ENCODE data around the gene DIAPH1.

Gene DIAPH1

GRCh38 chr5:141485321-141486055, 133.3 kb downstream of the DIAPH1 start:
- ChIA-PET POLR2A (interaction anchor here (1.2 kb wide), 1 partner anchor 9 kb away, joined by 11 read pairs; the partner anchor contains the start of gene PCDHGC3), CTCF (interaction anchor here (0.6 to 6.7 kb wide), 7 partner anchors 27 to 1115 kb away, joined by 3 to 47 read pairs (median 4); partner anchors contain the start of gene PCDHGA11)
- Histone ChIP-seq H3K9me3 (ENCODE audit: control insufficient read depth, insufficient read depth, low read depth, low read length) (no peaks in the 10 kb centered on the region), H3K4me1 (ENCODE audit: control insufficient read depth, insufficient read depth, low read length) (peaks cover 9% of the 10 kb centered on the region), H3K27ac (ENCODE audit: extremely low read depth, low read depth, low read length) (no peak overlapping the region), H3K36me3 (ENCODE audit: control insufficient read depth in 2 of 2, insufficient read depth in 1 of 2, low read length in 2 of 2) (no peaks in the 10 kb centered on the region), H3K4me3 (ENCODE audit: low read depth, low read length) (peak overlapping the region; percentile 40)
- TF ChIP-seq ZNF341 (tag by site-specific recombination; IDR thresholded peaks at IDR 0.05; ENCODE audit: low read depth) (no peak), ZNF148 (tag by site-specific recombination; IDR thresholded peaks at IDR 0.05; ENCODE audit: borderline replicate concordance) (no peak), SP3 (tag by site-specific recombination; IDR thresholded peaks at IDR 0.05) (no peak), ZNF701 (tag by site-specific recombination; IDR thresholded peaks at IDR 0.05) (no peak), MYNN (tag by site-specific recombination; IDR thresholded peaks at IDR 0.05; ENCODE audit: borderline replicate concordance) (no peak), ZNF707 (tag by site-specific recombination; IDR thresholded peaks at IDR 0.05) (no peak), GLIS1 (tag by site-specific recombination; IDR thresholded peaks at IDR 0.05) (no peak), OVOL3 (tag by site-specific recombination; IDR thresholded peaks at IDR 0.05) (no peak)
- TF ChIP-seq, protein P1, sequence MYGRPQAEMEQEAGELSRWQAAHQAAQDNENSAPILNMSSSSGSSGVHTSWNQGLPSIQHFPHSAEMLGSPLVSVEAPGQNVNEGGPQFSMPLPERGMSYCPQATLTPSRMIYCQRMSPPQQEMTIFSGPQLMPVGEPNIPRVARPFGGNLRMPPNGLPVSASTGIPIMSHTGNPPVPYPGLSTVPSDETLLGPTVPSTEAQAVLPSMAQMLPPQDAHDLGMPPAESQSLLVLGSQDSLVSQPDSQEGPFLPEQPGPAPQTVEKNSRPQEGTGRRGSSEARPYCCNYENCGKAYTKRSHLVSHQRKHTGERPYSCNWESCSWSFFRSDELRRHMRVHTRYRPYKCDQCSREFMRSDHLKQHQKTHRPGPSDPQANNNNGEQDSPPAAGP (tag by site-specific recombination; IDR thresholded peaks at IDR 0.05): no peak

DNA sequence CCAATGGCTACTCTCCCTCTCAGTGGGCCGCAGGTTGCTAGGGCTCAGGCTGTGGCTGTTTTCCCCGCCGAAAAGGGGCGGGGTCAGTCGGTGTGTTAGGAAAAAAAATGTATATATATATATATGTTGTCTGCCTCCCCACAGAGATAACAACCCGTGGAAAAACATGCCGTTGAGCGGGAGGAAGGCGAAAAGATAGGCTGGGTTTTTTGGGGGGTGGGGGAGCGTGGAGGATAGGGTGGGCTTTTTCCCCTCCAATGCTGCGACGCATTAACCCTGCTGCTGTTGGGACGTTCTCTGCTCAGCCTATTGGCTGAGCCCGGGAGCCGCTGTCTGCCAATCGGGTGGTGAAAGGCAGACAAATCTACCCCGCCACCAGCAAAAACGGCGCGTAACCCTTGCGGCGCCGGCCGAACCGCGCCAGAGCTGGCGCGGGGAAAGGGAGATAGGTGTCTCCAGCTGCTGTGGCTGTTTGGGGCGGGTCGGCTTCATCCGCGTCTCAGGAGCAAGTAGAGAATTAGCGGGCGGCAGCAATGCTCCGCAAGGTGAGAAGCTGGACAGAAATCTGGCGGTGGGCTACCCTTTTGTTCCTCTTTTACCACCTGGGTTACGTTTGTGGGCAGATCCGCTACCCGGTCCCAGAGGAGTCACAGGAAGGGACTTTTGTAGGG, 134.0 kb downstream of the DIAPH1 start, which contains the start of gene PCDHGC4:
Gene PCDHGC4 (plus strand): TSS at position 390 of the 671 bp plus-strand sequence. CDS start 144 bp downstream, at position 534.
- Histone ChIP-seq H3K27ac (ENCODE audit: extremely low read depth, low read depth, low read length) (no peak within 1 kb of the TSS), H3K36me3 (ENCODE audit: control insufficient read depth in 2 of 2, insufficient read depth in 1 of 2, low read length in 2 of 2) (no peaks in the 10 kb centered on the region), H3K9me3 (ENCODE audit: control insufficient read depth, insufficient read depth, low read depth, low read length) (no peaks in the 10 kb centered on the region), H3K4me1 (ENCODE audit: control insufficient read depth, insufficient read depth, low read length) (peaks cover 9% of the 10 kb centered on the region), H3K4me3 (ENCODE audit: low read depth, low read length) (peak within 1 kb of the TSS; percentile 40)
- POLR2A ChIA-PET: interaction anchor here (1.2 kb wide), 2 partner anchors 9 kb away, joined by 6 to 11 read pairs; partner anchors contain the start of gene PCDHGC3
- CTCF ChIA-PET: interaction anchor here (0.6 to 6.7 kb wide), 6 partner anchors 25 to 1116 kb away, joined by 3 to 47 read pairs (median 4); partner anchors contain the start of gene PCDHGA11
- TF ChIP-seq SCRT1 (tag by site-specific recombination; IDR thresholded peaks at IDR 0.05; ENCODE audit: borderline replicate concordance) (no peak), TCF7L2 (IDR thresholded peaks at IDR 0.05; ENCODE audit: borderline replicate concordance, low read depth, low read length) (no peak), ZNF514 (tag by site-specific recombination; IDR thresholded peaks at IDR 0.05) (no peak), SP2 (tag by site-specific recombination; IDR thresholded peaks at IDR 0.05) (no peak), ZNF423 (tag by site-specific recombination; IDR thresholded peaks at IDR 0.05) (no peak), ZNF24 (tag by site-specific recombination; IDR thresholded peaks at IDR 0.05) (no peak), ZNF112 (tag by site-specific recombination; IDR thresholded peaks at IDR 0.05) (no peak), ZNF585B (tag by site-specific recombination; IDR thresholded peaks at IDR 0.05) (no peak)
- TF ChIP-seq, protein P2, sequence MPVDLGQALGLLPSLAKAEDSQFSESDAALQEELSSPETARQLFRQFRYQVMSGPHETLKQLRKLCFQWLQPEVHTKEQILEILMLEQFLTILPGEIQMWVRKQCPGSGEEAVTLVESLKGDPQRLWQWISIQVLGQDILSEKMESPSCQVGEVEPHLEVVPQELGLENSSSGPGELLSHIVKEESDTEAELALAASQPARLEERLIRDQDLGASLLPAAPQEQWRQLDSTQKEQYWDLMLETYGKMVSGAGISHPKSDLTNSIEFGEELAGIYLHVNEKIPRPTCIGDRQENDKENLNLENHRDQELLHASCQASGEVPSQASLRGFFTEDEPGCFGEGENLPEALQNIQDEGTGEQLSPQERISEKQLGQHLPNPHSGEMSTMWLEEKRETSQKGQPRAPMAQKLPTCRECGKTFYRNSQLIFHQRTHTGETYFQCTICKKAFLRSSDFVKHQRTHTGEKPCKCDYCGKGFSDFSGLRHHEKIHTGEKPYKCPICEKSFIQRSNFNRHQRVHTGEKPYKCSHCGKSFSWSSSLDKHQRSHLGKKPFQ (tag by site-specific recombination; IDR thresholded peaks at IDR 0.05): no peak
